Body of pancreas (tissue), 4 donors: ENCODE results near the gene AP2A2. TPM values are rescaled to one million over a fixed set of nuclear protein-coding genes. Genes with fewer than 3 reads are reported as not detected.

Experiments used
- ATAC-seq: fragments of 150-250 bp; one replicate; pipeline ENCODE4 v1.9.1; 2016
- DNase-seq, 4 donors: peaks; one replicate each; pipeline ENCODE4 v3.0.0-alpha.2; 2019
- H3K27ac ChIP-seq, 4 donors: fragments of 200-600 bp; sonication (generic); 1 replicate in 3 of 4; 2 replicates in 1 of 4; pipeline versions ENCODE4 v1.5.1 to v1.6.1; 2016 to 2019; ENCODE audit warnings: mild to moderate bottlenecking in 1 of 4, mixed read lengths in 1 of 4, moderate library complexity in 1 of 4
- H3K27me3 ChIP-seq, 2 donors: fragments of 200-600 bp; sonication (generic); one replicate each; pipeline ENCODE4 v1.6.0; 2016; ENCODE audit warnings: mild to moderate bottlenecking in 1 of 2
- H3K36me3 ChIP-seq, 2 donors: fragments of 200-600 bp; sonication (generic); replicated peaks in 1 of 2; 2 replicates each; pipeline ENCODE4 v1.5.1; 2016; ENCODE audit warnings: low read depth in 2 of 2; ENCODE audit not compliant: insufficient read depth in 1 of 2
- H3K4me1 ChIP-seq: fragments of 200-600 bp; sonication (generic); one replicate; pipeline ENCODE4 v1.6.0; 2016
- H3K4me3 ChIP-seq, 2 donors: fragments of 200-600 bp; sonication (generic); 1 replicate in 1 of 2; 2 replicates in 1 of 2; pipeline ENCODE4 v1.5.1; 2016 to 2019
- H3K9me3 ChIP-seq, 3 donors: fragments of 200-600 bp; sonication (generic); 1 replicate in 2 of 3; 2 replicates in 1 of 3; pipeline ENCODE4 v1.5.1; 2016
- CTCF ChIP-seq, 7 experiments: fragments of 450-650 bp in 4 of 7; fragments of 200-600 bp in 3 of 7; sonication (generic) in 3 of 7; IDR thresholded peaks; one replicate each; pipeline ENCODE4 v1.5.1; 2016 to 2019; ENCODE audit warnings: antibody characterized with exemption in 7 of 7
- POLR2A ChIP-seq, 3 donors: fragments of 450-650 bp; IDR thresholded peaks; one replicate each; pipeline ENCODE4 v1.6.1; 2016; ENCODE audit warnings: antibody characterized with exemption in 3 of 3, mild to moderate bottlenecking in 2 of 3
- WGBS, 2 donors: methylation state at CpG; one replicate each; pipeline ENCODE4 v1.1.5; 2017; 5-methylcytosine and 5-hydroxymethylcytosine counted together
- intact Hi-C: fragments of 100-400 bp; cut with DNase I; formaldehyde crosslinking; loops from one replicate; pipeline ENCODE4 v1.15.1; 2023
- total RNA-seq, 2 donors: library from RNA; depleted of rRNA; stranded (reverse); fragments of >200 nt; gene quantifications; one replicate each; pipeline ENCODE4 v1.1.0, GENCODE V29; 2016

AP2A2 gene
- total RNA-seq, 2 donors from 2014 or later: 40.7 to 77.8 TPM

DNA sequence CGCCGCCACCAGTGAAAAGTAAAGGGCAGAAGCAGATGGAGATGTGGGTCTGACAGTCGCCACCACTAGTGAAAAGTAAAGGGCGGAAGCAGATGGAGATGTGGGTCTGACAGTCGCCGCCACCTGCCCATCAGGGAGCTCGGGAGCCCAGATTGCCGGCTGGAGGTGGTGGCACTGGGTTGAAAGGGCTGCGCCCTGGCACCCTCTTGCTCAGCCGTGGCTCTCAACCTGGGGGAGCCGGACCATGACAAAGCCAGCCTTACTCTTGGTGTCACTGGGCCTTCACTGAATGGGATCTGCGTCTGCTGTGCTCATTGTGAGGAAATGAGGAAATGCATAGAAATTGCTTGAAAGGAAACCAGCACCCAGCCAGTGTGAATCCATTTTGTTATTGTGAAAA lies 36.3 kb downstream of the AP2A2 start:
- TF ChIP-seq POLR2A (IDR thresholded peaks at IDR 0.05): no peak
- no peak for TF ChIP-seq CTCF (IDR thresholded peaks at IDR 0.05)
- intact Hi-C loops: no loop called here
- H3K36me3 ChIP-seq: peaks cover 0 to 7% of the 10 kb centered on the region in 2 donors

DNA sequence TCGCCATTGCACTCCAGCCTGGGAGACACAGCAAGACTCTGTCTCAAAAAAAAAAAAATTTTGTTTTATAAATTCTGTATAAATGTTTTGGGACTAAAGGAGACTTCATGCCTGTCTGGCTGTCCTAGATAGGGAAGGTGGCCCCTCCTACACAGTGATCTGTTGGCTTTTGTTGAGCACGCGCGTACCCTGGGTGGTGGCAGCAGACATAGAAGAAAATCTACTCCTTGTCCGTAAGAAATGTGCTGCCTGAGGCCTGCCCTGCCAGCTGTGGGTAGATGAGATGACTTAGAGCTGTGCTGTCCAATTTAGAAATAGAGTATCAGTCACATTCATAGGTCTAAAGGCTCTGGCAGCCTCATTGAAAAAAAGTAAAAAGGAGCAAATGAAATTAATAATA lies 37.0 kb downstream of the AP2A2 start:
- Histone ChIP-seq H3K27ac (no peak overlapping the region), H3K27me3 (no peaks in the 10 kb centered on the region), H3K4me3 (no peak overlapping the region), H3K36me3 (peaks cover 0 to 7% of the 10 kb centered on the region in 2 donors), H3K9me3 (no peaks in the 10 kb centered on the region), H3K4me1 (peaks cover 32% of the 10 kb centered on the region)
- DNase-seq: no peak
- TF ChIP-seq CTCF (IDR thresholded peaks at IDR 0.05): no peak
- TF ChIP-seq POLR2A (IDR thresholded peaks at IDR 0.05): no peak
- intact Hi-C loops: no loop called here
- WGBS, 2 donors: 94 to 96% methylated on average over 5 of the region's 5 CpGs
- no peak for ATAC-seq

More for the DNA sequence above, 36.3 kb downstream of the AP2A2 start:
- DNase-seq (no peak), ATAC-seq (no peak)
- Histone ChIP-seq H3K9me3 (no peaks in the 10 kb centered on the region), H3K27ac (no peak overlapping the region), H3K4me3 (no peak overlapping the region), H3K27me3 (no peaks in the 10 kb centered on the region), H3K4me1 (peaks cover 37% of the 10 kb centered on the region)
- 93% methylated on average over 11 to 12 of the region's 12 CpGs for WGBS, 2 donors

GRCh38 chr11:963852-964251 lies 38.2 kb downstream of the AP2A2 start:
- Histone ChIP-seq H3K27me3 (no peaks in the 10 kb centered on the region), H3K9me3 (no peaks in the 10 kb centered on the region), H3K4me1 (peaks cover 23% of the 10 kb centered on the region), H3K36me3 (peaks cover 0 to 7% of the 10 kb centered on the region in 2 donors), H3K4me3 (no peak overlapping the region), H3K27ac (no peak overlapping the region)
- WGBS, 2 donors: 92 to 100% methylated on average over 4 to 7 of the region's 7 CpGs
- DNase-seq (no peak), ATAC-seq (no peak)
- no peak for TF ChIP-seq CTCF (IDR thresholded peaks at IDR 0.05)
- TF ChIP-seq POLR2A (IDR thresholded peaks at IDR 0.05): no peak
- intact Hi-C loops: no loop called here

DNA sequence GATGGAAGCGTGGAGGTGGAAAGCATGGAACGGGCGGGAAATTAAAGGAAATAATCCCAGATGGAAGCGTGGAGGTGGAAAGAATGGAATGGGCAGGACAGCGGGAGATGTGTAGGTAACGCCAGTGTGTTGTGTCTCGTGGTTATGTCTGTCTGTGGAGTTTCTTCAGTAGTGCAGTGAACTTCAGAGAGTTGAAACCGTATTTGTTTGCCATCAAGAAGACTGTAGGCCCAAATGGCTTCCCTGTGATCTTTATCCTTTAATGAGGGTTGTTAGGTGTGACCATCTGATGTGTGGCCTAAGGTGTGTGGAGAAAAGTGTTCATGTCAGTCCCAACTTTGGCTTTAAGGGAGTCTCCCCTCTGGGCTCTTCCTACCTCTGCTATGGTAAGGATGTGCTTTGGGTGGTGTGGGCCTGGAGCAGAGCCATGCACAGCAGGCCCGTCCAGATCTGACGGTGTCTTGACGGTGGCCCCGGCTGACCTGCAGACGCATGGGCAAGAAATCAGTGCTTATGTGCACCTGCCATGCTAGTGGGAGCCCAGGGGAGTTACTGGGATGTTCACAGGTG lies 39.6 kb downstream of the AP2A2 start:
- H3K27ac ChIP-seq: no peak overlapping the region
- 57 to 73% methylated on average over 13 of the region's 13 CpGs for WGBS, 2 donors
- no peak for DNase-seq
- intact Hi-C loops: no loop called here
- H3K9me3 ChIP-seq: no peaks in the 10 kb centered on the region
- TF ChIP-seq CTCF (IDR thresholded peaks at IDR 0.05) (no peak), POLR2A (IDR thresholded peaks at IDR 0.05) (no peak)
- H3K27me3 ChIP-seq: no peaks in the 10 kb centered on the region
- peaks cover 12% of the 10 kb centered on the region for H3K4me1 ChIP-seq
- no peak for ATAC-seq
- H3K36me3 ChIP-seq: peaks cover 0 to 7% of the 10 kb centered on the region in 2 donors
- H3K4me3 ChIP-seq: no peak overlapping the region
